Testis (tissue), 3 donors: ENCODE measurements around the gene AIFM3. TPM values are rescaled to one million over a fixed set of nuclear protein-coding genes. Genes with fewer than 3 reads are reported as not detected.
A peak's percentile ranks its signal among the peaks of the same experiment; 100 is the strongest.

Experiments
- DNase-seq: peaks from one replicate; pipeline ENCODE4 v3.0.0-alpha.2; 2019
- H3K27ac ChIP-seq, 2 donors: fragments of 200-600 bp; sonication (generic); one replicate each; pipeline ENCODE4 v1.5.1; 2019
- H3K27me3 ChIP-seq: fragments of 200-600 bp; sonication (generic); one replicate; pipeline ENCODE4 v1.5.1; 2019
- H3K36me3 ChIP-seq: fragments of 200-600 bp; sonication (generic); one replicate; pipeline ENCODE4 v1.5.1; 2017; ENCODE audit warnings: low read depth; ENCODE audit errors: missing control alignments
- H3K4me1 ChIP-seq: fragments of 200-600 bp; sonication (generic); one replicate; pipeline ENCODE4 v1.5.1; 2019
- H3K4me3 ChIP-seq, 2 donors: fragments of 200-600 bp; sonication (generic); one replicate each; pipeline ENCODE4 v1.5.1; 2017 to 2019
- H3K9me3 ChIP-seq: fragments of 200-600 bp; sonication (generic); one replicate; pipeline ENCODE4 v1.5.1; 2017
- CTCF ChIP-seq, 3 experiments: fragments of 450-650 bp in 2 of 3; fragments of 200-600 bp in 1 of 3; sonication (generic) in 1 of 3; IDR thresholded peaks; one replicate each; pipeline ENCODE4 v1.5.1; 2016 to 2019; ENCODE audit warnings: antibody characterized with exemption in 3 of 3, mild to moderate bottlenecking in 2 of 3, moderate library complexity in 1 of 3
- POLR2A ChIP-seq: fragments of 450-650 bp; IDR thresholded peaks from one replicate; pipeline ENCODE4 v1.6.1; 2017; ENCODE audit warnings: antibody characterized with exemption, mild to moderate bottlenecking, moderate library complexity
- WGBS, 2 donors: methylation state at CpG; one replicate each; pipeline ENCODE4 v1.1.5; 2018; 5-methylcytosine and 5-hydroxymethylcytosine counted together
- intact Hi-C: fragments of 100-400 bp; cut with DNase I; formaldehyde crosslinking; loops from one replicate; pipeline ENCODE4 v1.15.1; 2023; ENCODE audit warnings: low total_unique reads
- polyA plus RNA-seq: library from polyadenylated mRNA; stranded (reverse); fragments of 350-450 nt; fragmentation: Illumina TruSeq; extraction: RNeasy Lipid Tissue Mini Kit (QIAGEN cat#74804); gene quantifications from one replicate; pipeline ENCODE4 v1.2.3, GENCODE V29; 2014; ENCODE audit warnings: low read depth, low replicate concordance; ENCODE audit not compliant: insufficient read depth
- total RNA-seq, 2 donors: library from RNA; depleted of rRNA; stranded (reverse); fragments of >200 nt; gene quantifications; one replicate each; pipeline ENCODE4 v1.2.3, GENCODE V29; 2016

AIFM3 gene
- total and polyA plus RNA-seq, 3 donors from 2014 or later: 0.88 to 2.9 (median 1.6) TPM

DNA sequence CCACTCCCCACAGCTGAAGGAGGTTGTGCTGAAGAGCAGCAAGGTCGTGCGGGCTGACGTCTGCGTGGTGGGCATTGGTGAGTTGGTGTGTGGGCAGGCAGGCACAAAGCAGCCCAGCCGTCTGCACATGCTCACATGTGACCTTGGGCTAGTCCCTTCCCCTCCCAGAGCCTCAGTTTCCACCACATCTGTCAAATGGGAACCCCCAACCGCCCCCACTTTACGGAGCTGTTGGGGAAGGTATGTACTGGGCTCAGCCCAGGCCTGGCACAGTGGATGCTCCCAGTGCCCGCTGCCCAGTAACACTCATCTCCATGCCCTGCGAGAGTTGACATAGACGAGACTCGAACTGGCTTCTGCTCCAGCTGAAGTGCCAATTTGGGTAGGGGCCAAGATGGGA is 10.0 kb downstream of the AIFM3 start:
- WGBS, 2 donors: 60 to 83% methylated on average over 1 to 11 of the region's 11 CpGs
- H3K27me3 ChIP-seq: no peaks in the 10 kb centered on the region
- H3K36me3 ChIP-seq: no peaks in the 10 kb centered on the region
- no peak for DNase-seq
- H3K27ac ChIP-seq: no peak overlapping the region
- H3K4me3 ChIP-seq: no peak overlapping the region
- peaks cover 13% of the 10 kb centered on the region for H3K4me1 ChIP-seq
- TF ChIP-seq CTCF (IDR thresholded peaks at IDR 0.05): no peak
- no peak for TF ChIP-seq POLR2A
- H3K9me3 ChIP-seq: no peaks in the 10 kb centered on the region
- intact Hi-C loops: no loop called here

DNA sequence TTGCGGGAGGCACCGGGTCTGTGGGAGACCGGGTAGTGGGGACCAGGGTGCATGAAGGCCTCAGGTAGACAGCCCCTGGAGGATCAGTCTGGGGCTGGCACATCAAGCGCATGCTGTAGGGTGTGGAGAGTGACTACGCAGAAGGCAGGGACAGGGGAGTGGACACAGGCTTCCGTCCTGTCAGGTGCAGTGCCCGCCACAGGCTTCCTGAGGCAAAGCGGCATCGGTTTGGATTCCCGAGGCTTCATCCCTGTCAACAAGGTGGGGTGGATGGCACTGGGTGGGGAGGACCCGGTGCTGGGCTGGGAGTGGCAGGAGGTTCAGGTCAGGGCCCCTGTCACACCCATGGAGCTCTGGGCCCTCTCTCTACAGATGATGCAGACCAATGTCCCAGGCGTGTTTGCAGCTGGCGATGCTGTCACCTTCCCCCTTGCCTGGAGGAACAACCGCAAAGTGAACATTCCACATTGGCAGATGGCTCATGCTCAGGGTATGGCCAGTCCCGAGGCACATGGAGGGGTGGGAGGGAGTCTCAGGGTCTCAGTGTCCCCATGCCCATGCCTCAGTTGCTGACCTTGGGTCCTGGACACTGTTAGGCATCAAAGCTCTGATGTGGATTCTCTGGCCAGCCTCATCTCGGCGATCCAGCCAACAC is 10.6 kb downstream of the AIFM3 start:
- no peak overlapping the region for H3K4me3 ChIP-seq
- WGBS, 2 donors: 89 to 90% methylated on average over 17 of the region's 17 CpGs
- H3K36me3 ChIP-seq: no peaks in the 10 kb centered on the region
- H3K9me3 ChIP-seq: no peaks in the 10 kb centered on the region
- no peak for TF ChIP-seq CTCF (IDR thresholded peaks at IDR 0.05)
- TF ChIP-seq POLR2A: no peak
- peaks cover 14% of the 10 kb centered on the region for H3K4me1 ChIP-seq
- H3K27me3 ChIP-seq: no peaks in the 10 kb centered on the region
- H3K27ac ChIP-seq: no peak overlapping the region
- DNase-seq: no peak
- intact Hi-C loops: no loop called here

DNA sequence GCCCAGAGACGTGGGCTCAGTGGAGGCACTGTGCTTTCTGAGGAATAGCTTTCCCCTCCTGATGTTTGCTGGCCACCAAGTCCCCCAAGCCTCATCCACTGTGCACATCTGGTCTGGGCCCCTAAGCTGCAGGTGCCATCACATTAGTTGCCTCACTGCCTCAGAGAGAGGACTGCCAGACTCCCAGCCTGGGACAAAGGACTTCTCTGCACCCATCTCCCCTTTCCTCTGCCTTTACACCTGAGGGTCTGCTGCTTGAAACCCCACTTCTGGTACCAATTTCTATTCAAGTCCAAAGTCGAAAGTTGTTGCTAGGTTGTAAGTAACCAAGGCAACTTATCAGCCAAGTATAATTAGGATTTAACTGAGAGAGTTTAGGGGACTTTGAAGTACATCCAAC is 11.4 kb downstream of the AIFM3 start:
- DNase-seq: no peak
- Histone ChIP-seq H3K27me3 (no peaks in the 10 kb centered on the region), H3K4me1 (peaks cover 21% of the 10 kb centered on the region), H3K4me3 (no peak overlapping the region), H3K36me3 (no peaks in the 10 kb centered on the region), H3K9me3 (no peaks in the 10 kb centered on the region), H3K27ac (no peak overlapping the region)
- intact Hi-C loops: no loop called here
- 81 to 87% methylated on average over 2 of the region's 2 CpGs for WGBS, 2 donors
- TF ChIP-seq CTCF (IDR thresholded peaks at IDR 0.05): no peak
- TF ChIP-seq POLR2A: no peak

DNA sequence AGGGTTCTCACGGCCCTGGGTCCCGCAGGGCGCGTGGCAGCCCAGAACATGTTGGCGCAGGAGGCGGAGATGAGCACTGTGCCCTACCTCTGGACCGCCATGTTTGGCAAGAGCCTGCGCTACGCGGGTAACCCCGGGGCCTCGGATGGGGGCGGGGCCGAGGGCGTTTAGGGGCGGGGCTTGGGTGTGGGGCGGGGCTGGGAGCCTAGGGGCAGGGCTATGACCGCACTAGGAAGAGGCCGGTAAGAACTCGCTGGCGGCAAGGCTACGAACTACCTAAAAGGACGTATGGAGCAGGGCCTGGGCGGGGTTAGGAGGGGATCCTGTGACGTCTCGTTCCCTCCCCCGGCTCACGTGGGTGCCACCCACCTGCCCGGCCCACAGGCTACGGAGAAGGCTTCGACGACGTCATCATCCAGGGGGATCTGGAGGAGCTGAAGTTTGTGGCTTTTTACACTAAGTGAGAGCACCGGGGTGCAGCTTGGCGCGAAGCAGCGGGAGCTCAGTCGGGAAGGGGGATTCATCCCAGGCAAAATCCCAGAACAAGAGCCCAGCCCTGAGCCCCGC is 12.3 kb downstream of the AIFM3 start:
- Histone ChIP-seq H3K27me3 (no peaks in the 10 kb centered on the region), H3K4me1 (peaks cover 21% of the 10 kb centered on the region), H3K4me3 (peak overlapping the region in 1 of 2 donors; percentile 1), H3K27ac (no peak overlapping the region), H3K36me3 (no peaks in the 10 kb centered on the region), H3K9me3 (no peaks in the 10 kb centered on the region)
- intact Hi-C loops: no loop called here
- DNase-seq: peak; percentile 69
- TF ChIP-seq POLR2A: no peak
- TF ChIP-seq CTCF (IDR thresholded peaks at IDR 0.05): no peak
- 5 to 15% methylated on average over 23 to 39 of the region's 39 CpGs for WGBS, 2 donors

GRCh38 chr22:20979940-20980453 is 12.9 kb downstream of the AIFM3 start:
- no peak for TF ChIP-seq CTCF (IDR thresholded peaks at IDR 0.05)
- no peak for TF ChIP-seq POLR2A
- Histone ChIP-seq H3K9me3 (no peaks in the 10 kb centered on the region), H3K27me3 (no peaks in the 10 kb centered on the region), H3K36me3 (no peaks in the 10 kb centered on the region), H3K4me1 (peaks cover 21% of the 10 kb centered on the region), H3K27ac (no peak overlapping the region), H3K4me3 (no peak overlapping the region)
- no peak for DNase-seq
- intact Hi-C loops: no loop called here
- 35 to 60% methylated on average over 1 to 13 of the region's 13 CpGs for WGBS, 2 donors
